ENCODE data around the gene DEPDC4. TPM values are rescaled to one million over a fixed set of nuclear protein-coding genes. Genes with fewer than 3 reads are reported as not detected.

Gene DEPDC4
- total RNA-seq (2022; extraction: Qiagen RNA extraction; ENCODE audit: low read depth) = 1.3 to 2.0 TPM (median 1.5 TPM) in 5 replicates

DNA sequence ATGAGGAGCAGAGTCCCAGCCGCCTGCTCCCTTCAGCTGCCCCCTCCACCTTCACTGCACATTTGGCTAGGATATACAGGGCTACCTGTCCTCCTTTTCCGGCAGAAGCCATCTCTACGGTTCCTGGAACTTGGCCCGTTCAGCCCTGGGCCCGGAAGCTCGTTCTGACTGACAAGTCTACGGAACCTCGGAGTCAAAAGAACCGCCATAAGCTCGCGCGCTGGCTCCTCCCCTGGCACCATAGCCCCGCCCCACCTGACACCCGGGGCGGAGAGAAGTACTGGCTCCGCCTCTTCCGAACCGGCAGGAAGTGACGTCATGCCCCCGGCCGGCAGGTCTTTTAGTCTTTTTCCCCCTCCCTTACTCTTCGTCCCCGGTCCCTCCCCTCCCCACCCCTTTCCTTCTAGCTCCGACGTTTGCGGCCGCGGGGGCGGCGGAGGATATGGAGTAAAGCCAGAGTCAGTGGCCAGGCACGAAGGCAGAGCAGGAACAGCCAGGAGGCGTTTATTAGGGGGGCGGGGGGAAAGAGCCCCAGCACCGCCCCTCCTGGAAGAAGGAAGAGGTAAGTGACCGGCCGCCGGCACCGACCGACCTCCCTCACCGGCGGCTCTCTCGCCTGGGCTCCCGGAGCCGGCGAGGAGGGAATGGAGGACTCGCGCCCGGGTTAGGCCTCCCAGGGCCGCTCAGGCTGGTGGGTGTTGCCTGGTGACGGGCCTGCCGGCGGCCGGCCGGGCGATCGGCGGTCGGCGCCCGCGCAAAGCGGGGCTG is at the start of gene DEPDC4, which contains the start of gene SCYL2:
Gene DEPDC4 (minus strand): TSS at position 245 of the 768 bp plus-strand sequence. CDS start 3 bp downstream, at position 242.
Gene SCYL2 (plus strand): TSS at position 343 of the 768 bp plus-strand sequence. CDS start 15,794 bp downstream, outside the sequence.

DNA sequence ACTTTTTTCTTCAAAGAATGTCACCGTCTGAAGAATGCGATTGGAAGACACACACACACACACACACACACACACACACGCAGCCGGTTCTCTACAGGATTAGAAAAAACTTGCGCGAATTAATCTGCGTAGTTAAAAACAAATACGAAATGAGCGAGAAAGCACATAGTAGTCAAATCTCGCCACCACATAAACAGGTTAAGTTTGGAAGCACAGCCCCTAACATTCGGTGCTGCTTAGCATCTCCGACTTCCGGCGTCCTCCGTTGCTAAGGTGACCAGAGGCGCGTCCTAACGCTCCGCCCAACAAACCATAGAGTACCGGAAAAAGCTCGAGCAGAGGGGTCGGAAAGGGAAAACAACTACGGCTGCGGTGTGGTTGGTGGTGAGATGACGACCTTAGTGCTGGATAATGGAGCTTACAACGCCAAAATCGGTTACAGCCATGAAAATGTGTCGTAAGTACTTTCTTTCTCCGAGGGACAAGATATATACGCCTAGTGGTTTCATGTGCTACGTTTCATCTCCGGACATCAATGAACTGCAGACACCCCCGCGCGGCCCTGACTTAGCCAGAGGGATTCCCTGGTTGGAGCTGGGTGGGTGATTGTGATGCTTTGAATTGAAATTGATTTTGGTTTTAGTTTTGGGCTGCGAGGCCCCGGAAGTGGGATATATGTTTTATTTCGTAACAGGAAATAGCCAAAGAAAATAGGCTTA is 66.3 kb downstream of the DEPDC4 start, which contains the start of gene ACTR6:
Gene ACTR6 (plus strand): TSS at position 353 of the 719 bp plus-strand sequence. CDS start 37 bp downstream, at position 390.

Other genes starting within 250 kb of the DEPDC4 start
- 8.4 to 14.8 TPM (median 13.4 TPM) in 5 replicates for gene BLTP3B, start 124.2 kb downstream of the DEPDC4 start, total RNA-seq (2022; extraction: Qiagen RNA extraction; ENCODE audit: low read depth)
- gene ACTR6, start 66.3 kb downstream of the DEPDC4 start, total RNA-seq (2022; extraction: Qiagen RNA extraction; ENCODE audit: low read depth) = 22.0 to 31.0 TPM (median 24.2 TPM) in 5 replicates
- 14.8 to 23.6 TPM (median 19.8 TPM) in 5 replicates for gene SCYL2, start 98 bp upstream of the DEPDC4 start, total RNA-seq (2022; extraction: Qiagen RNA extraction; ENCODE audit: low read depth)
- gene SLC17A8, start 90.0 kb upstream of the DEPDC4 start, total RNA-seq (2022; extraction: Qiagen RNA extraction; ENCODE audit: low read depth) = 0.03 TPM in 1 of 5 replicates, not detected in the others
- 0.07 to 0.32 TPM (median 0.09 TPM) in 3 of 5 replicates, not detected in the others for gene NR1H4, start 206.8 kb upstream of the DEPDC4 start, total RNA-seq (2022; extraction: Qiagen RNA extraction; ENCODE audit: low read depth)

All from A549 treated with GW870086 at 1 μM for 4 hours (cell line).